GM12878 (cell line): ENCODE measurements around the gene TP53I3. TPM values are rescaled to one million over a fixed set of nuclear protein-coding genes. Genes with fewer than 3 reads are reported as not detected.

ENCODE experiments used
- ATAC-seq: fragments of 200-7000 bp; cut with Tn5 transposase; 3 replicates; pipeline ENCODE4 v1.9.1; 2020; ENCODE audit warnings: mild to moderate bottlenecking, moderate library complexity
- BruUV-seq: library from RNA; stranded (reverse); fragments of 400-500 nt; replicated peaks from 2 replicates; lab custom pipeline; 2021; lab: Mats Ljungman, UMichigan
- CTCF ChIA-PET: fragments of 300-600 bp; sonication (Branson Sonifier 250); formaldehyde crosslinking; extraction: SDS; loops from one replicate; lab custom pipeline; 2021; ENCODE audit warnings: inconsistent platforms; lab: Yijun Ruan, JAX
- POLR2A ChIA-PET: fragments of 350-600 bp; formaldehyde crosslinking; extraction: SDS; loops from one replicate; lab custom pipeline; 2021; ENCODE audit warnings: inconsistent platforms; lab: Charles Lee
- RAD21 ChIA-PET: fragments of 300-600 bp; sonication (Branson Sonifier 250); formaldehyde crosslinking; loops from one replicate; lab custom pipeline; 2023; ENCODE audit warnings: antibody characterized with exemption; ENCODE audit not compliant: unreplicated experiment; lab: Charles Lee
- SMC1A ChIA-PET: fragments of 300-600 bp; sonication (Branson Sonifier 250); formaldehyde crosslinking; loops from one replicate; lab custom pipeline; 2023; ENCODE audit not compliant: unreplicated experiment, uncharacterized antibody; lab: Charles Lee
- DNase-seq: peaks from one replicate; pipeline ENCODE4 v3.0.0-alpha.2; 2011; ENCODE audit warnings: low read depth, low spot score
- FAIRE-seq: peaks from 3 replicates; lab custom pipeline; 2011; peaks lifted over from hg19 to GRCh38; lab: Jason Lieb, UNC
- H2AFZ ChIP-seq: 2 replicates; pipeline ENCODE4 v1.6.0; 2011; ENCODE audit warnings: low read depth, low read length, control low read depth; ENCODE audit not compliant: control insufficient read depth
- H3K27ac ChIP-seq: 2 replicates; pipeline ENCODE4 v1.5.1; 2011; ENCODE audit warnings: control low read depth; ENCODE audit not compliant: control insufficient read depth, insufficient read depth
- H3K27me3 ChIP-seq, 2 experiments: replicated peaks in 1 of 2; 2 replicates each; pipeline versions ENCODE4 v1.6.0 to v1.6.1; 2011; ENCODE audit warnings: low read length in 1 of 2; ENCODE audit not compliant: control insufficient read depth in 2 of 2, insufficient read depth in 2 of 2
- H3K36me3 ChIP-seq, 2 experiments: 2 replicates each; pipeline ENCODE4 v1.5.1; 2011; ENCODE audit warnings: low read length in 1 of 2; ENCODE audit not compliant: control insufficient read depth in 2 of 2, insufficient read depth in 2 of 2
- H3K4me1 ChIP-seq: 2 replicates; pipeline ENCODE4 v1.6.1; 2011; ENCODE audit warnings: mild to moderate bottlenecking, low read length, moderate library complexity, mixed read lengths; ENCODE audit not compliant: control insufficient read depth, insufficient read depth
- H3K4me2 ChIP-seq: 2 replicates; pipeline ENCODE4 v1.6.0; 2011; ENCODE audit warnings: control low read depth; ENCODE audit not compliant: control insufficient read depth, insufficient read depth
- H3K4me3 ChIP-seq: fragments of 200-600 bp; sonication (generic); 2 replicates; pipeline ENCODE4 v1.5.1; 2016
- H3K79me2 ChIP-seq: 2 replicates; pipeline ENCODE4 v1.6.0; 2011; ENCODE audit warnings: low read length; ENCODE audit not compliant: control insufficient read depth, insufficient read depth
- H3K9ac ChIP-seq: 2 replicates; pipeline ENCODE4 v1.8.0; 2011; ENCODE audit warnings: low read length, control low read depth, mixed read lengths; ENCODE audit not compliant: control insufficient read depth, insufficient read depth
- H3K9me3 ChIP-seq: replicated peaks from 3 replicates; pipeline ENCODE4 v1.5.1; 2011; ENCODE audit warnings: mild to moderate bottlenecking, low read length; ENCODE audit not compliant: control insufficient read depth, insufficient read depth
- H4K20me1 ChIP-seq: 2 replicates; pipeline ENCODE4 v1.6.0; 2011; ENCODE audit not compliant: control insufficient read depth, insufficient read depth
- DPF2 ChIP-seq: fragments of 450-650 bp; IDR thresholded peaks from 2 replicates; pipeline ENCODE4 v1.6.1; 2017; ENCODE audit warnings: mild to moderate bottlenecking
- FOXM1 ChIP-seq: IDR thresholded peaks from 2 replicates; pipeline ENCODE4 v1.6.1; 2012; ENCODE audit warnings: low read depth, mild to moderate bottlenecking, inconsistent platforms, low read length, moderate library complexity
- GABPA ChIP-seq: IDR thresholded peaks from 2 replicates; pipeline ENCODE4 v1.6.1; 2014; ENCODE audit warnings: antibody characterized with exemption, low read depth, mild to moderate bottlenecking, inconsistent platforms
- MEF2B ChIP-seq: fragments of 450-650 bp; IDR thresholded peaks from 2 replicates; pipeline ENCODE4 v1.6.1; 2018; ENCODE audit warnings: mild to moderate bottlenecking, moderate library complexity; ENCODE audit not compliant: partially characterized antibody, poor library complexity, severe bottlenecking
- NFXL1 ChIP-seq: fragments of 450-650 bp; IDR thresholded peaks from 2 replicates; pipeline ENCODE4 v1.6.1; 2017; ENCODE audit warnings: antibody characterized with exemption, mild to moderate bottlenecking, borderline replicate concordance
- NFYB ChIP-seq: IDR thresholded peaks from 2 replicates; pipeline ENCODE4 v1.6.1; 2011; ENCODE audit warnings: low read depth, mild to moderate bottlenecking, low read length, improper control_type of control experiment, moderate library complexity; ENCODE audit not compliant: insufficient read depth
- RAD51 ChIP-seq: fragments of 450-650 bp; IDR thresholded peaks from 2 replicates; pipeline ENCODE4 v1.6.1; 2016; ENCODE audit warnings: moderate library complexity, mild to moderate bottlenecking, inconsistent platforms
- RELA ChIP-seq: fragments of 450-650 bp; IDR thresholded peaks from 2 replicates; pipeline ENCODE4 v1.8.0; 2014; ENCODE audit warnings: borderline replicate concordance; ENCODE audit not compliant: partially characterized antibody
- SMAD5 ChIP-seq: IDR thresholded peaks from 2 replicates; pipeline ENCODE4 v1.6.1; 2016; ENCODE audit warnings: antibody characterized with exemption, low read depth
- SMARCA5 ChIP-seq: fragments of 450-650 bp; IDR thresholded peaks from 2 replicates; pipeline ENCODE4 v1.6.1; 2017; ENCODE audit warnings: mild to moderate bottlenecking
- SMC3 ChIP-seq: IDR thresholded peaks from 2 replicates; pipeline ENCODE4 v1.6.1; 2011; ENCODE audit warnings: low read length, improper control_type of control experiment, borderline replicate concordance
- SP1 ChIP-seq: IDR thresholded peaks from one replicate; pipeline ENCODE4 v1.6.1; 2011; ENCODE audit warnings: low read depth, low read length
- SREBF1 ChIP-seq: IDR thresholded peaks from 2 replicates; pipeline ENCODE4 v1.6.1; 2012; ENCODE audit warnings: mild to moderate bottlenecking, low read length
- YBX1 ChIP-seq: fragments of 450-650 bp; IDR thresholded peaks from 2 replicates; pipeline ENCODE4 v1.6.1; 2016; ENCODE audit warnings: antibody characterized with exemption
- ZNF24 ChIP-seq: fragments of 450-650 bp; IDR thresholded peaks from 2 replicates; pipeline ENCODE4 v1.6.1; 2017; ENCODE audit warnings: antibody characterized with exemption, mild to moderate bottlenecking
- WGBS: methylation state at CpG from one replicate; pipeline ENCODE4 v1.1.6; 2016; ENCODE audit warnings: low lambda C conversion rate; ENCODE audit not compliant: insufficient replicate concordance, insufficient coverage; ENCODE audit errors: missing lambda C conversion rate; 5-methylcytosine and 5-hydroxymethylcytosine counted together
- in situ Hi-C: fragments of 300-500 bp; cut with MboI; formaldehyde crosslinking; loops from 9 replicates; pipeline ENCODE4 v1.14.3; 2018; ENCODE audit warnings: mixed read lengths
- intact Hi-C: fragments of 100-400 bp; cut with micrococcal nuclease; formaldehyde crosslinking; loops from one replicate; pipeline ENCODE4 v1.14.2; 2022; ENCODE audit not compliant: unreplicated experiment
- polyA plus RNA-seq, 11 experiments: library from polyadenylated mRNA; depleted of rRNA in 4 of 11; unstranded in 6 of 11; stranded (reverse) in 5 of 11; fragments of >200 nt; fragmentation: Nextera tagmentation in 4 of 11; fragmentation: Illumina TruSeq in 1 of 11; extraction: Ambion mirVana in 4 of 11; extraction: Trizol in 1 of 11; gene quantifications; 1 replicate in 1 of 11; 2 replicates in 10 of 11; pipeline versions ENCODE4 v1.2.1 to v1.2.3, GENCODE V29; 2011 to 2016; ENCODE audit warnings: inconsistent platforms in 2 of 11, missing spikeins in 2 of 11, low read depth in 1 of 11
- total RNA-seq, 4 experiments: library from RNA; depleted of rRNA in 3 of 4; stranded (reverse); fragments of >200 nt in 3 of 4; fragmentation: Illumina TruSeq in 1 of 4; extraction: Trizol in 1 of 4; gene quantifications; 2 replicates each; pipeline versions ENCODE4 v1.2.1 to v1.2.3, GENCODE V29; 2013 to 2021
- TF ChIP-seq, protein P1 (sequence below): fragments of 450-650 bp; IDR thresholded peaks from 2 replicates; pipeline ENCODE4 v1.6.1; 2018; ENCODE audit warnings: borderline replicate concordance, mild to moderate bottlenecking; ENCODE audit not compliant: partially characterized antibody
- TF ChIP-seq, protein P2 (sequence below): fragments of 450-650 bp; IDR thresholded peaks from 2 replicates; pipeline ENCODE4 v1.6.1; 2017; ENCODE audit warnings: mild to moderate bottlenecking, moderate library complexity
- TF ChIP-seq, protein P3 (sequence below): fragments of 450-650 bp; IDR thresholded peaks from 2 replicates; pipeline ENCODE4 v1.6.1; 2016; ENCODE audit warnings: mild to moderate bottlenecking

TP53I3 gene
- total and polyA plus RNA-seq, 10 of the 15 experiments (the other 5 are each of a cell fraction or from before 2014, with no cell fraction given) = 1.4 to 57.4 (median 11.6) TPM

DNA sequence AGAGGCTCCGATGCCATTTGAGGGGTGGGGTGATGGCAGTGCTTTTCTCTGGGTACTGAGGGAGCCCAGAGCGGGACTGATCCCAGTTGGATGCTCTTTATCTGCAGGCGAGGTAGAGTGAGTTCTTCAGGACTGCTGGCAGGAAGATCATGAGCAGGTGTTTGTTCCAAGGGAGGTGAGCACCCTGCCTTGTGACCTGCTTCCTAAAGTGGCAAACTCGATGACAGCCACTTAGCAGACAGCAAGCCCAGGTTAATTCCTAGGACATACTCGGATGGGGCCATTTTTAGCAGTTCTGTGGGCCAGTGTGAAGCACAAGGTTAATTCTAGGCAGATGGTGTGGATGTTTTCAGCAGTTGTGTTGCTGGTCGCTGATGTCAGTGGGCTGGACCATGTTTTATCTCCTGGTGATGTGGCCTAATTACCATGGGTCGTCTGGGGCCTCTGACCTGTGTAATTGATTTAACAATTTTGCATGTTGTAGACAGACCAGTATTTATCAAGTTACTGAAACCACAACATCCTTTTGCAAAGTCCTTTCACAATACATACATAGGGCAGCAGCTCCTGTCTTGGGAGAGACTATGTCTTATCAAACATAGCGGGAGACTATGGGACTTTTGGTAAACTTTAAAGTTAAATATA is 30.1 kb downstream of the TP53I3 start:
- Histone ChIP-seq H2AFZ (no peak overlapping the region), H3K9ac (no peak overlapping the region), H3K4me2 (no peak overlapping the region), H3K9me3 (no peaks in the 10 kb centered on the region), H3K27me3 (peaks cover 0 to 5% of the 10 kb centered on the region in 2 experiments; a peak in 3 of 4 replicates), H3K36me3 (no peaks in the 10 kb centered on the region), H3K27ac (no peak overlapping the region), H3K4me3 (no peak overlapping the region), H4K20me1 (no peaks in the 10 kb centered on the region), H3K79me2 (no peaks in the 10 kb centered on the region), H3K4me1 (no peaks in the 10 kb centered on the region)
- 46% methylated on average over 8 of the region's 8 CpGs for WGBS
- intact Hi-C loops = no loop called here
- FAIRE-seq (no peak), ATAC-seq (no peak), DNase-seq (no peak)
- POLR2A ChIA-PET = interaction anchor here (1.1 kb wide), 1 partner anchor 18 kb away, joined by 3 read pairs; no protein-coding TSS in a partner anchor
- in situ Hi-C loops = no loop called here
- no TSS peak for BruUV-seq
- RAD21 ChIA-PET = interaction anchor here (1.2 kb wide), 2 partner anchors 22 to 29 kb away, joined by 3 read pairs; partner anchors contain the start of gene SF3B6
- CTCF ChIA-PET = no interaction called here
- SMC1A ChIA-PET = interaction anchor here (1.0 kb wide), 1 partner anchor 11 kb away, joined by 3 read pairs; no protein-coding TSS in a partner anchor
- TF ChIP-seq, protein P1, sequence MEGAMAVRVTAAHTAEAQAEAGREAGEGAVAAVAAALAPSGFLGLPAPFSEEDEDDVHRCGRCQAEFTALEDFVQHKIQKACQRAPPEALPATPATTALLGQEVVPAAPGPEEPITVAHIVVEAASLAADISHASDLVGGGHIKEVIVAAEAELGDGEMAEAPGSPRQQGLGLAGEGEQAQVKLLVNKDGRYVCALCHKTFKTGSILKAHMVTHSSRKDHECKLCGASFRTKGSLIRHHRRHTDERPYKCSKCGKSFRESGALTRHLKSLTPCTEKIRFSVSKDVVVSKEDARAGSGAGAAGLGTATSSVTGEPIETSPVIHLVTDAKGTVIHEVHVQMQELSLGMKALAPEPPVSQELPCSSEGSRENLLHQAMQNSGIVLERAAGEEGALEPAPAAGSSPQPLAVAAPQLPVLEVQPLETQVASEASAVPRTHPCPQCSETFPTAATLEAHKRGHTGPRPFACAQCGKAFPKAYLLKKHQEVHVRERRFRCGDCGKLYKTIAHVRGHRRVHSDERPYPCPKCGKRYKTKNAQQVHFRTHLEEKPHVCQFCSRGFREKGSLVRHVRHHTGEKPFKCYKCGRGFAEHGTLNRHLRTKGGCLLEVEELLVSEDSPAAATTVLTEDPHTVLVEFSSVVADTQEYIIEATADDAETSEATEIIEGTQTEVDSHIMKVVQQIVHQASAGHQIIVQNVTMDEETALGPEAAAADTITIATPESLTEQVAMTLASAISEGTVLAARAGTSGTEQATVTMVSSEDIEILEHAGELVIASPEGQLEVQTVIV = no peak
- TF ChIP-seq NFXL1 (no peak), RELA (no peak), MEF2B (no peak), SP1 (no peak), ZNF24 (no peak), NFYB (no peak), SMAD5 (no peak), RAD51 (no peak), YBX1 (no peak), SREBF1 (no peak), DPF2 (no peak), SMC3 (no peak), GABPA (no peak), FOXM1 (no peak), SMARCA5 (no peak)
- TF ChIP-seq, protein P2, sequence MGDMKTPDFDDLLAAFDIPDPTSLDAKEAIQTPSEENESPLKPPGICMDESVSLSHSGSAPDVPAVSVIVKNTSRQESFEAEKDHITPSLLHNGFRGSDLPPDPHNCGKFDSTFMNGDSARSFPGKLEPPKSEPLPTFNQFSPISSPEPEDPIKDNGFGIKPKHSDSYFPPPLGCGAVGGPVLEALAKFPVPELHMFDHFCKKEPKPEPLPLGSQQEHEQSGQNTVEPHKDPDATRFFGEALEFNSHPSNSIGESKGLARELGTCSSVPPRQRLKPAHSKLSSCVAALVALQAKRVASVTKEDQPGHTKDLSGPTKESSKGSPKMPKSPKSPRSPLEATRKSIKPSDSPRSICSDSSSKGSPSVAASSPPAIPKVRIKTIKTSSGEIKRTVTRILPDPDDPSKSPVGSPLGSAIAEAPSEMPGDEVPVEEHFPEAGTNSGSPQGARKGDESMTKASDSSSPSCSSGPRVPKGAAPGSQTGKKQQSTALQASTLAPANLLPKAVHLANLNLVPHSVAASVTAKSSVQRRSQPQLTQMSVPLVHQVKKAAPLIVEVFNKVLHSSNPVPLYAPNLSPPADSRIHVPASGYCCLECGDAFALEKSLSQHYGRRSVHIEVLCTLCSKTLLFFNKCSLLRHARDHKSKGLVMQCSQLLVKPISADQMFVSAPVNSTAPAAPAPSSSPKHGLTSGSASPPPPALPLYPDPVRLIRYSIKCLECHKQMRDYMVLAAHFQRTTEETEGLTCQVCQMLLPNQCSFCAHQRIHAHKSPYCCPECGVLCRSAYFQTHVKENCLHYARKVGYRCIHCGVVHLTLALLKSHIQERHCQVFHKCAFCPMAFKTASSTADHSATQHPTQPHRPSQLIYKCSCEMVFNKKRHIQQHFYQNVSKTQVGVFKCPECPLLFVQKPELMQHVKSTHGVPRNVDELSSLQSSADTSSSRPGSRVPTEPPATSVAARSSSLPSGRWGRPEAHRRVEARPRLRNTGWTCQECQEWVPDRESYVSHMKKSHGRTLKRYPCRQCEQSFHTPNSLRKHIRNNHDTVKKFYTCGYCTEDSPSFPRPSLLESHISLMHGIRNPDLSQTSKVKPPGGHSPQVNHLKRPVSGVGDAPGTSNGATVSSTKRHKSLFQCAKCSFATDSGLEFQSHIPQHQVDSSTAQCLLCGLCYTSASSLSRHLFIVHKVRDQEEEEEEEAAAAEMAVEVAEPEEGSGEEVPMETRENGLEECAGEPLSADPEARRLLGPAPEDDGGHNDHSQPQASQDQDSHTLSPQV = no peak
- TF ChIP-seq, protein P3, sequence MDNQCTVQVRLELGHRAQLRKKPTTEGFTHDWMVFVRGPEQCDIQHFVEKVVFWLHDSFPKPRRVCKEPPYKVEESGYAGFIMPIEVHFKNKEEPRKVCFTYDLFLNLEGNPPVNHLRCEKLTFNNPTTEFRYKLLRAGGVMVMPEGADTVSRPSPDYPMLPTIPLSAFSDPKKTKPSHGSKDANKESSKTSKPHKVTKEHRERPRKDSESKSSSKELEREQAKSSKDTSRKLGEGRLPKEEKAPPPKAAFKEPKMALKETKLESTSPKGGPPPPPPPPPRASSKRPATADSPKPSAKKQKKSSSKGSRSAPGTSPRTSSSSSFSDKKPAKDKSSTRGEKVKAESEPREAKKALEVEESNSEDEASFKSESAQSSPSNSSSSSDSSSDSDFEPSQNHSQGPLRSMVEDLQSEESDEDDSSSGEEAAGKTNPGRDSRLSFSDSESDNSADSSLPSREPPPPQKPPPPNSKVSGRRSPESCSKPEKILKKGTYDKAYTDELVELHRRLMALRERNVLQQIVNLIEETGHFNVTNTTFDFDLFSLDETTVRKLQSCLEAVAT = no peak
